ENCODE data around the gene CLHC1. TPM values are rescaled to one million over a fixed set of nuclear protein-coding genes. Genes with fewer than 3 reads are reported as not detected.
"Not testable (repeated sequence)": the region's sequence is repeated elsewhere in the genome, so short reads cannot be mapped to it uniquely, and the experiment has no call there.

Gene CLHC1
- polyA plus RNA-seq (2013): 7.7 and 8.0 TPM in 2 replicates

DNA sequence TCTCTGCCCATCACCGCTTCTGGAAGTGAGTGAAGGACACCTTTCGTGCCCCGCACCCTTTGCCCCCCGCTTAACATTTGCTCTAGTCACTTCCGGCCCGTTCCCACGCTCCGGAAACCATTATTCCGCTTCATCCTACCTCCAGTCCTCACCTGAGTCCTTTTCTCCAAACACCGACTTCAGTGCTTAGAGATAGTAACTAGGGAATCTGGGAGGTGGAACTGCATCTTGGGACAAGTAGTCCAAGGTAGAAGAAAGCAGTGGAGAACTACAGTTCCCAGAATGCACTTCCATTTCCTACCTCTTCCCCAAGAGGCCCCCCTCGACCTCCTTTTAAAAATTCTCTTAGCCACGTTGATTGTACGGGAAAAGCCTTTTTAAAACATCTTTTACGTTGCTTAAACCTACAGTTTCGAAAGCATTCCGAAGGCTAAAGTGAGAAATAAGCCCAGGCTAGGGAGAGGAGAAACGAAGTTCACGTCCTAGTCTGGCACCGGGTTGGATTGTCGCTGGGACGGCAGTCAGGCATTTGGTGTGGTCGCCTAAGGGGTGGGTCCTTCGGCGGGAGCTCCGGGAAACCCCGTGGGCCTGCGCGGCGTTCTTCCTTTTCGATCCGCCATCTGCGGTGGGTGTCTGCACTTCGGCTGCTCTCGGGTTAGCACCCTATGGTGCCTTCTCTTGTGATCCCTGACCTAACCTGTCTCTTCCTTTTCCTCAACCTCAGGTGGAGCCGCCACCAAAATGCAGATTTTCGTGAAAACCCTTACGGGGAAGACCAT, at the start of gene CLHC1, which contains the start of gene RPS27A:
CLHC1 (minus strand) TSS at position 210 of the 779 bp plus-strand sequence. CDS start 9,882 bp downstream, outside the sequence.
RPS27A (plus strand) TSS at position 605 of the 779 bp plus-strand sequence; CDS start at position 742, 137 bp downstream.
- H3K4me3 ChIP-seq (ENCODE audit: low read depth, low read length): peak within 1 kb of the TSS; percentile 88
- no peaks in the 10 kb centered on the region for H3K9me3 ChIP-seq (ENCODE audit: insufficient read depth, low read depth, low read length)
- H3K79me2 ChIP-seq (ENCODE audit: control insufficient read depth, insufficient read depth, low read length, poor library complexity): peaks cover 12% of the 10 kb centered on the region
- peak within 1 kb of the TSS; percentile 86 for H3K18ac ChIP-seq (ENCODE audit: low read length)
- no CpG with 5 or more reads among the region's 37 CpGs for WGBS (ENCODE audit: extremely low coverage, insufficient coverage, insufficient read length)
- peak within 1 kb of the TSS; percentile 90 for H3K4me2 ChIP-seq (ENCODE audit: low read length)
- H3K4me1 ChIP-seq (ENCODE audit: control insufficient read depth in 1 of 2, insufficient read depth in 2 of 2, low read length in 2 of 2): peaks cover 2 to 9% of the 10 kb centered on the region in 2 experiments
- DNase-seq: peak; percentile 83 to 97
- H3K27ac ChIP-seq (ENCODE audit: low read depth, low read length): peak within 1 kb of the TSS; percentile 94
- peak within 1 kb of the TSS; percentile 65 for H2AFZ ChIP-seq (ENCODE audit: insufficient read depth, low read length, poor library complexity)
- H2BK12ac ChIP-seq (ENCODE audit: low read length): no peak within 1 kb of the TSS
- peak within 1 kb of the TSS; percentile 98 for H4K8ac ChIP-seq (ENCODE audit: low read depth, low read length)
- H2AK5ac ChIP-seq (ENCODE audit: low read length): peak within 1 kb of the TSS; percentile 22
- H3K27me3 ChIP-seq (ENCODE audit: insufficient read depth, low read length): no peaks in the 10 kb centered on the region
- peak within 1 kb of the TSS; percentile 59 for H2BK120ac ChIP-seq (ENCODE audit: insufficient read depth, low read length, poor library complexity)
- H3K79me1 ChIP-seq (ENCODE audit: low read length): peaks cover 14% of the 10 kb centered on the region
- H3K14ac ChIP-seq (ENCODE audit: low read length): peak within 1 kb of the TSS; percentile 94
- H3K36me3 ChIP-seq (ENCODE audit: control insufficient read depth in 1 of 2, insufficient read depth in 2 of 2, low read length in 2 of 2): peaks cover 5 to 23% of the 10 kb centered on the region in 2 experiments
- peak within 1 kb of the TSS; percentile 90 for H3K4ac ChIP-seq (ENCODE audit: low read depth, low read length)
- peak within 1 kb of the TSS; percentile 96 for H3K9ac ChIP-seq (ENCODE audit: low read length)
- H2BK5ac ChIP-seq (ENCODE audit: low read depth, low read length, poor library complexity): peak within 1 kb of the TSS; percentile 93
- H4K91ac ChIP-seq (ENCODE audit: low read depth, low read length): peak within 1 kb of the TSS; percentile 96
- no peak within 1 kb of the TSS for H3K23ac ChIP-seq (ENCODE audit: low read length)
- H4K12ac ChIP-seq (ENCODE audit: low read depth, low read length): peak within 1 kb of the TSS; percentile 95

DNA sequence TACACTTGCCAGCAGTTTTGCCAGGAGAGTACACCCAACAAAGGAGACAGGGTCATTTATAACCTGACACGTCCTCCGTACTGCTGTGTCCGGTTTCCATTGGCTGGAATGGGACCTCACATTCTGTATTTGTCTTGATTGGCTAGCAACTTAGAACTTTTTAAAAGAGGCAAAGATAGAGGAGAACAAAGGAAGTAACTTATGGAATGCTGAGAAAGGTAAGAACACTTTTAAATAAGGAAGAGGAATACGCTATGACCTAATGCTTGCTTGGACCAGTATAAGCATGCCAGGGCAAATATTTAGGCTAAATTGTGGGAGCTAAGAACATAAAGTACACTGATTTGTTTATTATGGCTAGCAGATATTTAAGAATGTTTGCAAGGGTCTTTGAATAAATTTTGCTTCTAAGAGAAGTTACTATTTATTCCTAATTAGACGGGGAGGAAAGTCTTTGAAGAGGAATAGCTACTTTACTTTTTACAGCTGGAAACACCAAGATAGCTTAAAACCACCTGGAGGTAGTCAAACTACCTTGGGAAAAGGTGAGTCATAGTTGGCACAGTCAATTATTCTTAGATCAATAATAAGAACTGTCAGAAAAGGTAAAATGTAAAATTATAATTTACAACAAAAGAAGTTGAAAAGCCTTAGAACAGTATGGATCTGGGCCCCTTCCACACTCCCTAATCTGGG, 48.9 kb upstream of the CLHC1 start:
- not testable (repeated sequence) for H3K4ac ChIP-seq (ENCODE audit: low read depth, low read length); H3K23ac ChIP-seq (ENCODE audit: low read length); H2BK12ac ChIP-seq (ENCODE audit: low read length); H3K18ac ChIP-seq (ENCODE audit: low read length); H3K4me3 ChIP-seq (ENCODE audit: low read depth, low read length); H3K79me2 ChIP-seq (ENCODE audit: control insufficient read depth, insufficient read depth, low read length, poor library complexity); H2BK120ac ChIP-seq (ENCODE audit: insufficient read depth, low read length, poor library complexity); DNase-seq; H3K36me3 ChIP-seq (ENCODE audit: control insufficient read depth in 1 of 2, insufficient read depth in 2 of 2, low read length in 2 of 2); H4K8ac ChIP-seq (ENCODE audit: low read depth, low read length); H2BK5ac ChIP-seq (ENCODE audit: low read depth, low read length, poor library complexity); H3K4me2 ChIP-seq (ENCODE audit: low read length); H2AK5ac ChIP-seq (ENCODE audit: low read length); H3K9me3 ChIP-seq (ENCODE audit: insufficient read depth, low read depth, low read length); H3K27ac ChIP-seq (ENCODE audit: low read depth, low read length); H4K91ac ChIP-seq (ENCODE audit: low read depth, low read length); H4K12ac ChIP-seq (ENCODE audit: low read depth, low read length); H2AFZ ChIP-seq (ENCODE audit: insufficient read depth, low read length, poor library complexity); H3K9ac ChIP-seq (ENCODE audit: low read length); H3K27me3 ChIP-seq (ENCODE audit: insufficient read depth, low read length); H3K4me1 ChIP-seq (ENCODE audit: control insufficient read depth in 1 of 2, insufficient read depth in 2 of 2, low read length in 2 of 2); H3K14ac ChIP-seq (ENCODE audit: low read length); H3K79me1 ChIP-seq (ENCODE audit: low read length)
- no CpG with 5 or more reads among the region's 5 CpGs for WGBS (ENCODE audit: extremely low coverage, insufficient coverage, insufficient read length)

DNA sequence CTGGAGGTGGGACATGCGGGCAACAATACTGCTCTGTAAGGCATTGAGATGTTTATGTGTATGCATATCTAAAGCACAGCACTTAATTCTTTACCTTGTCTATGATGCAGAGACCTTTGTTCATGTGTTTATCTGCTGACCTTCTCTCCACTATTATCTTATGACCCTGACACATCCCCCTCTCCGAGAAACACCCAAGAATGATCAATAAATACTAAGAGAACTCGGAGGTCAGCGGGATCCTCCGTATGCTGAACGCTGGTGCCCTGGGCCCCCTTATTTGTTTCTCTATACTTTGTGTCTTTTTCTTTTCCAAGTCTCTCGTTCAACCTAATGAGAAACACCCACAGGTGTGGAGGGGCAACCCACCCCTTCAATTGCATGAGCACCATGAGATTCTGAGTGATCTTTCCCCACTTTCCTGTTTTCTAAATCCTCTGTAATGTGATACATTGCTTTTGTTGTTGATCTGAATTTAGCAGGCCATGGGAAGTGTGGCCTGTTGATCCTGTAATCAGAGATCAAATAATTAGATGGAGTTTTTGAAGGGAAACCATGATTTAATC, 47.8 kb upstream of the CLHC1 start:
- H3K4me2 ChIP-seq (ENCODE audit: low read length); H3K79me1 ChIP-seq (ENCODE audit: low read length); H3K4me3 ChIP-seq (ENCODE audit: low read depth, low read length); H3K9me3 ChIP-seq (ENCODE audit: insufficient read depth, low read depth, low read length); H2AFZ ChIP-seq (ENCODE audit: insufficient read depth, low read length, poor library complexity); H3K27ac ChIP-seq (ENCODE audit: low read depth, low read length); H2BK5ac ChIP-seq (ENCODE audit: low read depth, low read length, poor library complexity); H3K27me3 ChIP-seq (ENCODE audit: insufficient read depth, low read length); H3K79me2 ChIP-seq (ENCODE audit: control insufficient read depth, insufficient read depth, low read length, poor library complexity); H3K23ac ChIP-seq (ENCODE audit: low read length); H3K4me1 ChIP-seq (ENCODE audit: control insufficient read depth in 1 of 2, insufficient read depth in 2 of 2, low read length in 2 of 2); H3K18ac ChIP-seq (ENCODE audit: low read length); H3K14ac ChIP-seq (ENCODE audit: low read length); H2BK12ac ChIP-seq (ENCODE audit: low read length); H3K9ac ChIP-seq (ENCODE audit: low read length); H4K91ac ChIP-seq (ENCODE audit: low read depth, low read length); DNase-seq; H3K4ac ChIP-seq (ENCODE audit: low read depth, low read length); H3K36me3 ChIP-seq (ENCODE audit: control insufficient read depth in 1 of 2, insufficient read depth in 2 of 2, low read length in 2 of 2); H2AK5ac ChIP-seq (ENCODE audit: low read length); H2BK120ac ChIP-seq (ENCODE audit: insufficient read depth, low read length, poor library complexity): not testable (repeated sequence)
- no CpG with 5 or more reads among the region's 7 CpGs for WGBS (ENCODE audit: extremely low coverage, insufficient coverage, insufficient read length)
- Histone ChIP-seq H4K8ac (ENCODE audit: low read depth, low read length) (peak overlapping the region; percentile 28), H4K12ac (ENCODE audit: low read depth, low read length) (peak overlapping the region; percentile 54)

DNA sequence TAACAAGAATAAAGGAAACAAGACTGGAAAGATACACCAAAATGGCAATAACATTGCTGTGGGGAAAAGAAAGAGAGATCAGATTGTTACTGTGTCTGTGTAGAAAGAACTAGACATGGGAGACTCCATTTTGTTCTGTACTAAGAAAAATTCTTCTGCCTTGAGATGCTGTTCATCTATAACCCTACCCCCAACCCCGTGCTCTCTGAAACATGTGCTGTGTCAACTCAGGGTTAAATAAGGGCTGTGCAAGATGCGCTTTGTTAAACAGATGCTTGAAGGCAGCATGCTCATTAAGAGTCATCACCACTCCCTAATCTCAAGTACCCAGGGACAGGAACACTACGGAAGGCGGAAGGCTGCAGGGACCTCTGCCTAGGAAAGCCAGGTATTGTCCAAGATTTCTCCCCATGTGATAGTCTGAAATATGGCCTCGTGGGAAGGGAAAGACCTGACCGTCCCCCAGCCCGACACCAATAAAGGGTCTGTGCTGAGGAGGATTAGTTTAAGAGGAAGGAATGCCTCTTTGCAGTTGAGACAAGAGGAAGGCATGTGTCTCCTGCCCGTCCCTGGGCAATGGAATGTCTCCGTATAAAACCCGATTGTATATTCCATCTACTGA, 47.2 kb upstream of the CLHC1 start:
- not testable (repeated sequence) for H3K18ac ChIP-seq (ENCODE audit: low read length); H2AFZ ChIP-seq (ENCODE audit: insufficient read depth, low read length, poor library complexity); H2AK5ac ChIP-seq (ENCODE audit: low read length); H3K27ac ChIP-seq (ENCODE audit: low read depth, low read length); H2BK5ac ChIP-seq (ENCODE audit: low read depth, low read length, poor library complexity); H4K91ac ChIP-seq (ENCODE audit: low read depth, low read length); H2BK12ac ChIP-seq (ENCODE audit: low read length); H3K4ac ChIP-seq (ENCODE audit: low read depth, low read length); H3K79me2 ChIP-seq (ENCODE audit: control insufficient read depth, insufficient read depth, low read length, poor library complexity); H3K14ac ChIP-seq (ENCODE audit: low read length); H3K4me1 ChIP-seq (ENCODE audit: control insufficient read depth in 1 of 2, insufficient read depth in 2 of 2, low read length in 2 of 2); H3K4me2 ChIP-seq (ENCODE audit: low read length); H3K79me1 ChIP-seq (ENCODE audit: low read length); H3K27me3 ChIP-seq (ENCODE audit: insufficient read depth, low read length); H2BK120ac ChIP-seq (ENCODE audit: insufficient read depth, low read length, poor library complexity); H3K23ac ChIP-seq (ENCODE audit: low read length); H3K36me3 ChIP-seq (ENCODE audit: control insufficient read depth in 1 of 2, insufficient read depth in 2 of 2, low read length in 2 of 2); H4K8ac ChIP-seq (ENCODE audit: low read depth, low read length); H3K4me3 ChIP-seq (ENCODE audit: low read depth, low read length); H4K12ac ChIP-seq (ENCODE audit: low read depth, low read length); H3K9me3 ChIP-seq (ENCODE audit: insufficient read depth, low read depth, low read length); H3K9ac ChIP-seq (ENCODE audit: low read length)
- WGBS (ENCODE audit: extremely low coverage, insufficient coverage, insufficient read length): no CpG with 5 or more reads among the region's 10 CpGs
- DNase-seq: peak; percentile 12 to 30

Data from trophoblast cell (in vitro differentiated cells and primary cell).